Neural cell (in vitro differentiated cells): Measurements from ENCODE around the gene SIK3.

Experiments used
- CTCF ChIP-seq: fragments of 450-650 bp; IDR thresholded peaks from 2 replicates; pipeline ENCODE4 v1.5.1; 2014; ENCODE audit warnings: antibody characterized with exemption, mild to moderate bottlenecking, moderate library complexity; ENCODE audit not compliant: poor library complexity, severe bottlenecking
- EZH2 ChIP-seq: fragments of 200-600, 300-800 bp; shearing (Covaris generic), sonication (generic); IDR thresholded peaks from 2 replicates; pipeline ENCODE4 v1.6.1; 2014; ENCODE audit warnings: antibody characterized with exemption, low read length, borderline replicate concordance, mild to moderate bottlenecking; ENCODE audit not compliant: insufficient read depth, poor library complexity, severe bottlenecking
- REST ChIP-seq: IDR thresholded peaks from 2 replicates; pipeline ENCODE4 v1.6.1; 2012; ENCODE audit warnings: borderline replicate concordance
- SMC3 ChIP-seq: fragments of 450-650 bp; conservative IDR thresholded peaks from 2 replicates; pipeline ENCODE4 v1.6.1; 2014; ENCODE audit warnings: antibody characterized with exemption, mild to moderate bottlenecking, moderate library complexity; ENCODE audit not compliant: poor library complexity

- no peak for TF ChIP-seq CTCF
- TF ChIP-seq EZH2: no peak
- no peak for TF ChIP-seq REST
- no peak for TF ChIP-seq SMC3
These were observed 204.8 kb downstream of the SIK3 start for GRCh38 chr11:116893437-116893836.
